ENCODE results near the gene CSF2. TPM values are rescaled to one million over a fixed set of nuclear protein-coding genes. Genes with fewer than 3 reads are reported as not detected.

Gene CSF2
- total and polyA plus RNA-seq, 2 donors (not counting 1 experiment from before 2014, with no cell fraction given) = not detected

DNA sequence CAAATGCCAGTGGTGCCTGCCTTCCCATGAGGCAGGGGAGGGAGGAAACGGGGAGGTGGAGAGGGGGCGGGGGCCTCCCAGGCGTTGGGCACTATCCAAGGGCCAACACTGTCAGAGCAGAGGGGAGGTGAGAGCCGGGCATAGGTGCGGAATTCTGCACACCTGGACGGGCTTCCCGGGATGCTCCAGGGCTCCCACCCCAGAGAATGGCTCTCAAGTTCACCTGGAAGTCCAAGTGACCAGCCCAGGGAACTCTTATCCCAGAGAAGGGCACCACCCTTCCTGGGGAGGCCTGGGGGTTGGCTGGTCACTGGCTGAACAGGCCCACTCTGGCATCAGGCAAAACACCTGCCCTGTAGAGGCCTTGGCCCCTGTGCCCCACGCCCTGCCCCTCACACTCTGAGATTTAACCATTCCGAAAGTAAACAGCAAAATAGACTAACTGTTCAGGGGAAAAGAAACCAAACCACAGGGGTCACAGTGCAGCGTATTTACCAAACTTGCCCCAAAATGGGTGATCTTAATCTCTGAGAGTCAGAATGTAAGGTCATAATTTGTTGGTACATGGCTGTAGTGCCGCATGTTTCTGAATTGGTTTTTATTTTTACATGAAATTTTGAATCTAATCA is 2.7 kb downstream of the CSF2 start:
- no peak for ATAC-seq (ENCODE audit: low read depth)
- CTCF ChIA-PET = no interaction called here
- no peaks in the 10 kb centered on the region for H3K9me3 Mint-ChIP-seq (ENCODE audit: insufficient read depth)

DNA sequence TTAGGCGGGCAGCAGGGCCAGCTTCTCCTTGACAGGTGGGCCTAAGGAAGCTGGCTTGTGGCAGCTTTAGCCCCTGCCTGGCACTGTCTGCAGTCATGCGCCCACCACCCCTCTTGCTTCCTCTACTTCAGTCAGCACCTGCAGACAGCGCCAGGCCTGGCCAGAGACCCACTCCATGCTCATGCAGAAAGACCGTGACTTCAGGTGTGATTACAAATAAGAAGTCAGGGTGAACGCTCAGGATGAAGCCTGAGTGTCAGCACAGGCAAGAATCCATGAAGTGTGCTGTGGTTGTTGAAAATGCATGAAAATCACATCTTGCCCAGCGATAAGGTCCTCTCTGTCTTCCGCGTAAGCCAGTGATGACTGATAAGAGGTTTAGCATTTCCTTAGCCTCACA is 3.4 kb downstream of the CSF2 start:
- Histone ChIP-seq H3K9ac (ENCODE audit: low read length) (no peak overlapping the region), H3K4me3 (ENCODE audit: control extremely low read depth in 1 of 5, extremely low read depth in 1 of 5, insufficient read depth in 1 of 5, low read depth in 2 of 5, low read length in 4 of 5) (no peak overlapping the region), H3K9me3 (ENCODE audit: control extremely low read depth in 1 of 3, control insufficient read depth in 2 of 3, insufficient read depth in 1 of 3, low read length in 2 of 3) (no peaks in the 10 kb centered on the region), H3K4me1 (ENCODE audit: control insufficient read depth in 2 of 2, insufficient read depth in 2 of 2, low read length in 2 of 2) (no peaks in the 10 kb centered on the region), H2AFZ (ENCODE audit: insufficient read depth, low read depth, low read length, poor library complexity, severe bottlenecking) (no peak overlapping the region), H4K20me1 (ENCODE audit: control insufficient read depth, insufficient read depth, low read length, poor library complexity, severe bottlenecking) (no peaks in the 10 kb centered on the region), H3K4me2 (replicated peaks; ENCODE audit: low read depth, low read length, poor library complexity, severe bottlenecking) (no peak overlapping the region), H3K27ac (ENCODE audit: low read length in 2 of 2) (no peak overlapping the region), H3K79me2 (ENCODE audit: control insufficient read depth, insufficient read depth, low read length) (no peaks in the 10 kb centered on the region), H3K36me3 (replicated peaks in 1 of 2; ENCODE audit: control extremely low read depth in 1 of 2, control insufficient read depth in 1 of 2, extremely low read depth in 1 of 2, insufficient read depth in 2 of 2, low read length in 1 of 2) (no peaks in the 10 kb centered on the region), H3K27me3 (replicated peaks in 1 of 4; ENCODE audit: control extremely low read depth in 1 of 4, control insufficient read depth in 3 of 4, insufficient read depth in 4 of 4, low read length in 3 of 4) (no peaks in the 10 kb centered on the region)
- CTCF ChIA-PET = no interaction called here
- H3K4me3 Mint-ChIP-seq = no peak overlapping the region
- no peaks in the 10 kb centered on the region for H3K4me1 Mint-ChIP-seq
- H3K9me3 Mint-ChIP-seq (ENCODE audit: insufficient read depth) = no peaks in the 10 kb centered on the region
- ATAC-seq (ENCODE audit: low read depth) (no peak), DNase-seq (no peak)
- intact Hi-C loops (cut with micrococcal nuclease) = no loop called here
- 82% methylated on average over 6 of the region's 8 CpGs for WGBS (ENCODE audit: insufficient coverage)
- H3K27ac Mint-ChIP-seq = no peak overlapping the region
- TF ChIP-seq EZH2 (IDR thresholded peaks at IDR 0.05; ENCODE audit: borderline replicate concordance, insufficient read depth, low read depth, low read length, poor library complexity, severe bottlenecking) = no peak
- TF ChIP-seq, protein P1, sequence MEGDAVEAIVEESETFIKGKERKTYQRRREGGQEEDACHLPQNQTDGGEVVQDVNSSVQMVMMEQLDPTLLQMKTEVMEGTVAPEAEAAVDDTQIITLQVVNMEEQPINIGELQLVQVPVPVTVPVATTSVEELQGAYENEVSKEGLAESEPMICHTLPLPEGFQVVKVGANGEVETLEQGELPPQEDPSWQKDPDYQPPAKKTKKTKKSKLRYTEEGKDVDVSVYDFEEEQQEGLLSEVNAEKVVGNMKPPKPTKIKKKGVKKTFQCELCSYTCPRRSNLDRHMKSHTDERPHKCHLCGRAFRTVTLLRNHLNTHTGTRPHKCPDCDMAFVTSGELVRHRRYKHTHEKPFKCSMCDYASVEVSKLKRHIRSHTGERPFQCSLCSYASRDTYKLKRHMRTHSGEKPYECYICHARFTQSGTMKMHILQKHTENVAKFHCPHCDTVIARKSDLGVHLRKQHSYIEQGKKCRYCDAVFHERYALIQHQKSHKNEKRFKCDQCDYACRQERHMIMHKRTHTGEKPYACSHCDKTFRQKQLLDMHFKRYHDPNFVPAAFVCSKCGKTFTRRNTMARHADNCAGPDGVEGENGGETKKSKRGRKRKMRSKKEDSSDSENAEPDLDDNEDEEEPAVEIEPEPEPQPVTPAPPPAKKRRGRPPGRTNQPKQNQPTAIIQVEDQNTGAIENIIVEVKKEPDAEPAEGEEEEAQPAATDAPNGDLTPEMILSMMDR (IDR thresholded peaks at IDR 0.05) = no peak
- H3K27me3 Mint-ChIP-seq = no peaks in the 10 kb centered on the region
- POLR2A ChIA-PET = no interaction called here

More for the DNA sequence above, 2.7 kb downstream of the CSF2 start:
- H3K4me3 Mint-ChIP-seq = no peak overlapping the region
- Histone ChIP-seq H3K4me1 (ENCODE audit: control insufficient read depth in 2 of 2, insufficient read depth in 2 of 2, low read length in 2 of 2) (no peaks in the 10 kb centered on the region), H3K9ac (ENCODE audit: low read length) (no peak overlapping the region), H3K79me2 (ENCODE audit: control insufficient read depth, insufficient read depth, low read length) (no peaks in the 10 kb centered on the region), H3K27ac (ENCODE audit: low read length in 2 of 2) (no peak overlapping the region), H3K36me3 (replicated peaks in 1 of 2; ENCODE audit: control extremely low read depth in 1 of 2, control insufficient read depth in 1 of 2, extremely low read depth in 1 of 2, insufficient read depth in 2 of 2, low read length in 1 of 2) (no peaks in the 10 kb centered on the region), H3K4me2 (replicated peaks; ENCODE audit: low read depth, low read length, poor library complexity, severe bottlenecking) (no peak overlapping the region), H3K4me3 (ENCODE audit: control extremely low read depth in 1 of 5, extremely low read depth in 1 of 5, insufficient read depth in 1 of 5, low read depth in 2 of 5, low read length in 4 of 5) (no peak overlapping the region), H2AFZ (ENCODE audit: insufficient read depth, low read depth, low read length, poor library complexity, severe bottlenecking) (no peak overlapping the region), H3K27me3 (replicated peaks in 1 of 4; ENCODE audit: control extremely low read depth in 1 of 4, control insufficient read depth in 3 of 4, insufficient read depth in 4 of 4, low read length in 3 of 4) (no peaks in the 10 kb centered on the region), H4K20me1 (ENCODE audit: control insufficient read depth, insufficient read depth, low read length, poor library complexity, severe bottlenecking) (no peaks in the 10 kb centered on the region), H3K9me3 (ENCODE audit: control extremely low read depth in 1 of 3, control insufficient read depth in 2 of 3, insufficient read depth in 1 of 3, low read length in 2 of 3) (no peaks in the 10 kb centered on the region)
- no peak overlapping the region for H3K27ac Mint-ChIP-seq
- H3K27me3 Mint-ChIP-seq = no peaks in the 10 kb centered on the region
- no peak for DNase-seq
- WGBS (ENCODE audit: insufficient coverage) = 96% methylated on average over 7 of the region's 11 CpGs
- intact Hi-C loops (cut with micrococcal nuclease) = no loop called here
- POLR2A ChIA-PET = no interaction called here
- TF ChIP-seq, protein P1 (IDR thresholded peaks at IDR 0.05) = no peak
- no peak for TF ChIP-seq EZH2 (IDR thresholded peaks at IDR 0.05; ENCODE audit: borderline replicate concordance, insufficient read depth, low read depth, low read length, poor library complexity, severe bottlenecking)
- no peaks in the 10 kb centered on the region for H3K4me1 Mint-ChIP-seq

Data from B cell (primary cell).